NCI-H510A treated with DMSO at 0.1 percent for 48 hours (cell line): Measurements from ENCODE around the gene DCDC2B.
"Not testable (repeated sequence)": the region's sequence is repeated elsewhere in the genome, so short reads cannot be mapped to it uniquely, and the experiment has no call there.

Experiments used
- DNase-seq: peaks from one replicate; lab custom pipeline; 2025; lab: John Stamatoyannopoulos, UW

Gene DCDC2B

GRCh38 chr1:32256473-32257226 lies 47.8 kb downstream of the DCDC2B start:
- no peak for DNase-seq

GRCh38 chr1:32257227-32257508 lies 48.3 kb downstream of the DCDC2B start:
- no peak for DNase-seq

DNA sequence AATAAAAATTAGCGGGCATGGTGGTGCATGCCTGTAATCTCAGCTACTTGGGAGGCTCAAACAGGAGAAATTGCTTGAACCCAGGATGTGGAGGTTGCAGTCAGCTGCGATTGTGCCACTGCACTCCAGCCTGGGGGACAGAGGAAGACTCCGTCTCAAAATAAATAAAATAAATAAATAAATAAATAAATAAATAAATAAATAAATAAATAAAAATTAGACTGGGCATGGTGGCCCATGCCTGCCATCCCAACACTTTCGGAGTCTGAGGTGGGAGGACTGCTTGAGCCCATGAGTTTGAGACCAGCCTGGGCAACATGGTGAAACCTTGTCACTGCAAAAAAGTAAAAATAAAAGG lies 54.3 kb downstream of the DCDC2B start:
- not testable (repeated sequence) for DNase-seq

DNA sequence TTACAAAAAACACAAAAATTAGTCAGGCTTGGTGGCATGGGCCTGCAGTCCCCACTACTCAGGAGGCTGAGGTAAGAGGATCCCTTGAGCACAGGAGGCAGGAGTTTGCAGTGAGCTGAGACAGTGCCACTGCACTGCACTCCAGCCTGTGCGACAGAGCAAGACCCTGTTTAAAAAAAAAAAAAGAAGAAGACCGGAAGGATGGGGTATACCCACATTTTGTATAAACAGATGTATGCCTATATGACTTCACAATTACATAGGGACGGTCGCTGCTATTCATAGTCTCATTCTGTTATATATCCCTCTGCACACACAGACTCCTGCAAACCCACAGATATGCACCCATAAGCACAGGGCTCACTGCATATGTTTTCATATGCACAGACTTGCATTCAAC lies 54.9 kb downstream of the DCDC2B start:
- DNase-seq, result no peak
